K562 (cell line): ENCODE measurements around the gene FOXP3. TPM values are rescaled to one million over a fixed set of nuclear protein-coding genes. Genes with fewer than 3 reads are reported as not detected.

Experiments
- ATAC-seq: fragments of 200-7000 bp; cut with Tn5 transposase; 3 replicates; pipeline ENCODE4 v1.9.1; 2020; ENCODE audit warnings: moderate library complexity
- BruUV-seq: library from RNA; stranded (reverse); fragments of 400-500 nt; replicated peaks from 2 replicates; lab custom pipeline; 2021; lab: Mats Ljungman, UMichigan
- CTCF ChIA-PET: fragments of 300-600 bp; formaldehyde crosslinking; extraction: SDS; loops from one replicate; lab custom pipeline; 2021; ENCODE audit warnings: low intra/inter-chr PET ratio; lab: Yijun Ruan, JAX
- POLR2A ChIA-PET: fragments of 300-600, 350-650 bp; sonication (Branson Sonifier 250); formaldehyde crosslinking; extraction: SDS; loops from one replicate; lab custom pipeline; 2021; ENCODE audit warnings: antibody characterized with exemption, inconsistent platforms; lab: Yijun Ruan, JAX
- DNase-seq, 4 experiments: peaks; one replicate each; pipeline versions ENCODE4 v3.0.0 to v3.0.0-alpha.2; 2011 to 2018; ENCODE audit warnings: low spot score in 3 of 4, mixed read lengths in 3 of 4; ENCODE audit errors: extremely low read depth in 1 of 4
- FAIRE-seq: peaks from 2 replicates; lab custom pipeline; 2011; peaks lifted over from hg19 to GRCh38; lab: Jason Lieb, UNC
- H2AFZ ChIP-seq: 2 replicates; pipeline ENCODE4 v1.6.0; 2011; ENCODE audit warnings: low read depth, low read length, control low read depth, inconsistent platforms
- H3K27ac ChIP-seq: fragments of 200-600 bp; 3 replicates; pipeline ENCODE4 v1.8.0; 2011; ENCODE audit warnings: low read depth, mild to moderate bottlenecking, control low read depth, inconsistent platforms, low read length, moderate library complexity, mixed read lengths; ENCODE audit errors: extremely low read depth
- H3K27me3 ChIP-seq, 2 experiments: fragments of 300-600 bp in 1 of 2; 2 replicates in 1 of 2; 3 replicates in 1 of 2; pipeline versions ENCODE4 v1.6.0 to v1.8.0; 2011; ENCODE audit warnings: inconsistent platforms in 2 of 2, low read length in 2 of 2, mild to moderate bottlenecking in 1 of 2, mixed read lengths in 1 of 2, moderate library complexity in 1 of 2; ENCODE audit not compliant: control insufficient read depth in 2 of 2, insufficient read depth in 2 of 2
- H3K36me3 ChIP-seq: fragments of 300-600 bp; 3 replicates; pipeline ENCODE4 v1.8.0; 2011; ENCODE audit warnings: mild to moderate bottlenecking, low read length, inconsistent platforms; ENCODE audit not compliant: control insufficient read depth, insufficient read depth
- H3K4me1 ChIP-seq, 2 experiments: fragments of 200-600 bp in 1 of 2; replicated peaks in 1 of 2; 2 replicates in 1 of 2; 3 replicates in 1 of 2; pipeline versions ENCODE4 v1.5.1 to v1.8.0; 2011; ENCODE audit warnings: inconsistent platforms in 2 of 2, low read length in 2 of 2, mild to moderate bottlenecking in 1 of 2, mixed read lengths in 1 of 2, moderate library complexity in 1 of 2; ENCODE audit not compliant: control insufficient read depth in 2 of 2, insufficient read depth in 2 of 2
- H3K4me2 ChIP-seq: 2 replicates; pipeline ENCODE4 v1.6.1; 2011; ENCODE audit warnings: low read length, control low read depth, inconsistent platforms, mixed read lengths; ENCODE audit not compliant: insufficient read depth
- H3K4me3 ChIP-seq: fragments of 200-600 bp; sonication (generic), shearing (Covaris generic); 2 replicates; pipeline ENCODE4 v1.5.1; 2016; ENCODE audit warnings: control low read depth, inconsistent platforms
- H3K79me2 ChIP-seq: fragments of 200-600 bp; 3 replicates; pipeline ENCODE4 v1.8.0; 2011; ENCODE audit warnings: low read length, inconsistent platforms; ENCODE audit not compliant: control insufficient read depth, insufficient read depth
- H3K9ac ChIP-seq, 2 experiments: 2 replicates each; pipeline versions ENCODE4 v1.6.0 to v1.6.1; 2011; ENCODE audit warnings: low read depth in 2 of 2, low read length in 2 of 2, control low read depth in 1 of 2, inconsistent platforms in 1 of 2, mild to moderate bottlenecking in 1 of 2, mixed read lengths in 1 of 2; ENCODE audit not compliant: insufficient read depth in 1 of 2
- H3K9me1 ChIP-seq: one replicate; pipeline ENCODE4 v1.6.0; 2011; ENCODE audit warnings: inconsistent platforms, mild to moderate bottlenecking, low read length, moderate library complexity; ENCODE audit not compliant: control insufficient read depth, insufficient read depth
- H3K9me3 ChIP-seq: replicated peaks from 2 replicates; pipeline ENCODE4 v1.5.1; 2011; ENCODE audit warnings: low read depth, low read length, inconsistent platforms; ENCODE audit not compliant: control insufficient read depth, insufficient read depth
- H4K20me1 ChIP-seq: replicated peaks from 2 replicates; pipeline ENCODE4 v1.6.1; 2011; ENCODE audit warnings: low read length, inconsistent platforms, mixed read lengths; ENCODE audit not compliant: control insufficient read depth, insufficient read depth
- C11orf30 ChIP-seq: fragments of 450-650 bp; IDR thresholded peaks from 2 replicates; pipeline ENCODE4 v1.6.1; 2016; ENCODE audit warnings: low read depth, mild to moderate bottlenecking
- FOXM1 ChIP-seq, 2 experiments: fragments of 450-650 bp in 1 of 2; sonication (generic) in 1 of 2; formaldehyde crosslinking in 1 of 2; IDR thresholded peaks; 2 replicates each; pipeline versions ENCODE4 v1.6.1 to v1.9.0; 2017 to 2022; ENCODE audit warnings: low read depth in 2 of 2, mild to moderate bottlenecking in 2 of 2, missing genetic modification reagents in 1 of 2, moderate library complexity in 1 of 2
- LEF1 ChIP-seq: fragments of 450-650 bp; IDR thresholded peaks from 2 replicates; pipeline ENCODE4 v1.6.1; 2016; ENCODE audit warnings: mild to moderate bottlenecking
- MAFF ChIP-seq: IDR thresholded peaks from 2 replicates; pipeline ENCODE4 v1.6.1; 2012; ENCODE audit warnings: low read length, improper control_type of control experiment
- NCOA2 ChIP-seq, 2 experiments: fragments of 450-650 bp; IDR thresholded peaks; 2 replicates each; pipeline ENCODE4 v1.6.1; 2018; ENCODE audit warnings: mild to moderate bottlenecking in 2 of 2, moderate library complexity in 1 of 2; ENCODE audit not compliant: partially characterized antibody in 2 of 2
- NFIX ChIP-seq: fragments of 250-450 bp; sonication (Bioruptor Pico); IDR thresholded peaks from 2 replicates; pipeline ENCODE4 v1.4.0; 2020; ENCODE audit warnings: low read depth, mild to moderate bottlenecking, moderate library complexity
- POLR2AphosphoS5 ChIP-seq: IDR thresholded peaks from 2 replicates; pipeline ENCODE4 v1.6.1; 2011; ENCODE audit warnings: mild to moderate bottlenecking, low read depth, low read length, moderate library complexity; ENCODE audit not compliant: control insufficient read depth, insufficient read depth
- SIN3B ChIP-seq: fragments of 450-650 bp; IDR thresholded peaks from 2 replicates; pipeline ENCODE4 v1.6.1; 2017; ENCODE audit warnings: low read depth, mild to moderate bottlenecking, moderate library complexity
- ZC3H11A ChIP-seq: IDR thresholded peaks from 2 replicates; pipeline ENCODE4 v1.6.1; 2012; ENCODE audit warnings: low read depth, low read length, improper control_type of control experiment
- ZNF12 ChIP-seq: sonication (generic); formaldehyde crosslinking; IDR thresholded peaks from 2 replicates; pipeline ENCODE4 v1.4.0; 2020; ENCODE audit warnings: mild to moderate bottlenecking, missing genetic modification reagents
- ZNF316 ChIP-seq: fragments of 450-650 bp; IDR thresholded peaks from 2 replicates; pipeline ENCODE4 v1.6.1; 2016
- ZNF696 ChIP-seq: fragments of 250-450 bp; sonication (Bioruptor Pico); conservative IDR thresholded peaks from 2 replicates; pipeline ENCODE4 v1.4.0; 2020; ENCODE audit warnings: mild to moderate bottlenecking, moderate library complexity
- ZNF79 ChIP-seq: fragments of 250-450 bp; sonication (Bioruptor Pico); IDR thresholded peaks from 2 replicates; pipeline ENCODE4 v1.4.0; 2020; ENCODE audit warnings: low read depth, mild to moderate bottlenecking, moderate library complexity
- WGBS: fragments of 100-300 bp; shearing (Covaris generic); methylation state at CpG from one replicate; pipeline ENCODE4 v1.1.6; 2016; ENCODE audit warnings: low coverage, mixed read lengths; ENCODE audit not compliant: insufficient coverage; ENCODE audit errors: missing lambda C conversion rate; 5-methylcytosine and 5-hydroxymethylcytosine counted together
- in situ Hi-C: fragments of 300-500 bp; cut with MboI; formaldehyde crosslinking; loops from 4 replicates; pipeline ENCODE4 v1.15.0; 2018; ENCODE audit warnings: inconsistent platforms, mixed read lengths
- intact Hi-C: fragments of 100-400 bp; cut with micrococcal nuclease; formaldehyde crosslinking; loops from 2 replicates; pipeline ENCODE4 v1.14.2; 2022
- polyA plus RNA-seq, 8 experiments: library from polyadenylated mRNA; depleted of rRNA in 4 of 8; stranded (reverse) in 5 of 8; unstranded in 3 of 8; fragments of >200 nt; fragmentation: Nextera tagmentation in 2 of 8; fragmentation: Illumina TruSeq in 1 of 8; extraction: Ambion mirVana in 2 of 8; extraction: Trizol in 1 of 8; gene quantifications; 2 replicates each; pipeline versions ENCODE4 v1.2.1 to v1.2.3, GENCODE V29; 2011 to 2014; ENCODE audit warnings: inconsistent platforms in 1 of 8, missing spikeins in 1 of 8
- total RNA-seq, 7 experiments: library from RNA; depleted of rRNA in 6 of 7; stranded (reverse); fragments of >200 nt in 6 of 7; fragmentation: Illumina TruSeq in 2 of 7; extraction: Trizol in 2 of 7; gene quantifications; 2 replicates each; pipeline versions ENCODE4 v1.2.1 to v1.2.3, GENCODE V29; 2011 to 2021; ENCODE audit warnings: low replicate concordance in 1 of 7
- TF ChIP-seq, protein P1 (sequence below): fragments of 250-450 bp; sonication (Bioruptor Pico); IDR thresholded peaks from 2 replicates; pipeline ENCODE4 v1.6.1; 2021; ENCODE audit warnings: mild to moderate bottlenecking
- TF ChIP-seq, protein P2 (sequence below), 2 experiments: fragments of 250-450 bp in 1 of 2; fragments of 450-650 bp in 1 of 2; sonication (Bioruptor Pico) in 1 of 2; IDR thresholded peaks; 2 replicates each; pipeline versions ENCODE4 v1.6.1 to v1.8.0; 2016 to 2021; ENCODE audit warnings: mild to moderate bottlenecking in 2 of 2, moderate library complexity in 2 of 2, missing compliant biosample characterization in 1 of 2, missing genetic modification characterization in 1 of 2

Gene FOXP3
- total and polyA plus RNA-seq, 9 of the 15 experiments (the other 6 are each of a cell fraction or from before 2014, with no cell fraction given) = 0.04 to 0.24 (median 0.07) TPM; not detected in 4

DNA sequence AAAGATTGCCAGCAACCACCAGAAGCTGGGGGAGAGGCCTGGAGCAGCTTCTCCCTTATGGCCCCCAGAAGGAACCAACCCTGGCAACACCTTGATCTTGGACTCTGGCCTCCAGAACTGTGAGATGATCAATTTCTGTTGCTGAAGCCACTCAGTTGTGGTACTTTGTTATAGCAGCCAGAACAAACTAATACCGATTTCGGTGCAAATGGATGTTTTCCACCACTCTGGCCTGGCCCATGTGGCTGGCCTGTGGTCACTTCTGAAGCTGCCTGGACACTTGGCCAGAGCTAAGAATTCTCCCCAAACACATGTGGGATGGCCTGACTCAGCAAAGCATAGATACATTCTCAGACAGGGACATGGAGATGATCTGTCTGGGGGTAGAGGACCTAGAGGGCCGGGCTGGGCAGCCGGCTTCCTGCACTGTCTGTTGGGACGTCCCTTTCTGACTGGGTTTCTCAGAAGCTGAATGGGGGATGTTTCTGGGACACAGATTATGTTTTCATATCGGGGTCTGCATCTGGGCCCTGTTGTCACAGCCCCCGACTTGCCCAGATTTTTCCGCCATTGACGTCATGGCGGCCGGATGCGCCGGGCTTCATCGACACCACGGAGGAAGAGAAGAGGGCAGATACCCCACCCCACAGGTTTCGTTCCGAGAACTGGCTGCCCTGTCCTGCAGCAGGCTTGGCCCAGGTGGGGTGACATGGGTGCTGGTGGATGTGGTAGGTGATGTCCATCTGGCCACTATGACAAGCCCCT is 4.1 kb downstream of the FOXP3 start:
- no TSS peak for BruUV-seq
- FAIRE-seq (no peak), DNase-seq (peak in 1 of 4 experiments; percentile 11), ATAC-seq (peak; percentile 39)
- CTCF ChIA-PET = no interaction called here
- H4K20me1 ChIP-seq = no peaks in the 10 kb centered on the region
- H3K4me1 ChIP-seq = peaks cover 0 to 9% of the 10 kb centered on the region in 2 experiments; a peak in 2 of 5 replicates
- H2AFZ ChIP-seq = no peak overlapping the region
- no peaks in the 10 kb centered on the region for H3K79me2 ChIP-seq
- no peaks in the 10 kb centered on the region for H3K9me3 ChIP-seq
- H3K36me3 ChIP-seq = no peaks in the 10 kb centered on the region
- no peak overlapping the region for H3K4me3 ChIP-seq
- POLR2A ChIA-PET = interaction anchor here (0.9 to 2.2 kb wide), 2 partner anchors 10 to 11 kb away, joined by 4 to 10 read pairs; no protein-coding TSS in a partner anchor
- H3K27me3 ChIP-seq = no peaks in the 10 kb centered on the region
- intact Hi-C loops (no loop called here), in situ Hi-C loops (no loop called here)
- WGBS = 41% methylated on average over 14 of the region's 17 CpGs
- H3K9ac ChIP-seq = no peak overlapping the region
- peak; percentile 66 for TF ChIP-seq C11orf30
- peak; percentile 64; the same call in 1 of the 2 replicates for TF ChIP-seq ZNF12 (CRISPR knock-in tag)
- peak; percentile 63 for TF ChIP-seq ZNF316
- TF ChIP-seq MAFF = peak; percentile 16; the same call in 1 of the 2 replicates
- TF ChIP-seq ZNF79 (CRISPR knock-in tag) = no peak
- H3K4me2 ChIP-seq = no peak overlapping the region
- no peaks in the 10 kb centered on the region for H3K9me1 ChIP-seq
- no peak overlapping the region for H3K27ac ChIP-seq

GRCh38 chrX:49258749-49259124 is 5.8 kb downstream of the FOXP3 start:
- POLR2A ChIA-PET = interaction anchor here (2.2 kb wide), 1 partner anchor 9 kb away, joined by 10 read pairs; no protein-coding TSS in a partner anchor
- Histone ChIP-seq H3K4me3 (no peak overlapping the region), H4K20me1 (no peaks in the 10 kb centered on the region), H3K4me2 (no peak overlapping the region), H3K9ac (no peak overlapping the region), H3K27ac (no peak overlapping the region), H3K36me3 (no peaks in the 10 kb centered on the region)
- in situ Hi-C loops = no loop called here
- 49% methylated on average over 2 of the region's 5 CpGs for WGBS
- no peak for TF ChIP-seq NFIX
- no peak for TF ChIP-seq SIN3B
- TF ChIP-seq LEF1 = no peak
- TF ChIP-seq ZC3H11A = no peak
- TF ChIP-seq, protein P1, sequence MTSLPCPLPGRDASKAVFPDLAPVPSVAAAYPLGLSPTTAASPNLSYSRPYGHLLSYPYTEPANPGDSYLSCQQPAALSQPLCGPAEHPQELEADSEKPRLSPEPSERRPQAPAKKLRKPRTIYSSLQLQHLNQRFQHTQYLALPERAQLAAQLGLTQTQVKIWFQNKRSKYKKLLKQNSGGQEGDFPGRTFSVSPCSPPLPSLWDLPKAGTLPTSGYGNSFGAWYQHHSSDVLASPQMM (CRISPR knock-in tag) = no peak
- TF ChIP-seq, protein P2, sequence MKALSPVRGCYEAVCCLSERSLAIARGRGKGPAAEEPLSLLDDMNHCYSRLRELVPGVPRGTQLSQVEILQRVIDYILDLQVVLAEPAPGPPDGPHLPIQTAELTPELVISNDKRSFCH (CRISPR knock-in tag; IDR thresholded peaks at IDR 0.05) = no peak
- TF ChIP-seq, protein P2 (tag; IDR thresholded peaks at IDR 0.05) = no peak
- TF ChIP-seq POLR2AphosphoS5 = no peak
- TF ChIP-seq ZNF696 (CRISPR knock-in tag) = no peak
- TF ChIP-seq FOXM1 (IDR thresholded peaks at IDR 0.05; ENCODE audit: low read depth) = no peak
- TF ChIP-seq FOXM1 (CRISPR knock-in tag; IDR thresholded peaks at IDR 0.05; ENCODE audit: low read depth) = no peak
- TF ChIP-seq NCOA2 (IDR thresholded peaks at IDR 0.05; ENCODE audit: partially characterized antibody in 2 of 2) = no peak
- TF ChIP-seq, all 486 proteins: peak for 0
- FAIRE-seq = no peak
- no peaks in the 10 kb centered on the region for H3K9me3 ChIP-seq
- CTCF ChIA-PET = no interaction called here
- BruUV-seq = no TSS peak
- no peaks in the 10 kb centered on the region for H3K27me3 ChIP-seq
- intact Hi-C loops = no loop called here
- H3K4me1 ChIP-seq = peaks cover 0 to 11% of the 10 kb centered on the region in 2 experiments; a peak in 3 of 5 replicates
- no peaks in the 10 kb centered on the region for H3K9me1 ChIP-seq
- no peak overlapping the region for H2AFZ ChIP-seq
- no peaks in the 10 kb centered on the region for H3K79me2 ChIP-seq
- no peak for ATAC-seq
- DNase-seq = no peak
